SK-N-MC (cell line): ENCODE measurements around the gene TSPEAR.

Experiments
- EZH2 ChIP-seq: fragments of 200-600 bp; sonication (generic); IDR thresholded peaks from one replicate; pipeline ENCODE4 v1.6.1; 2017; ENCODE audit warnings: antibody characterized with exemption
- POLR2AphosphoS5 ChIP-seq: IDR thresholded peaks from 2 replicates; pipeline ENCODE4 v1.6.1; 2012; ENCODE audit warnings: mild to moderate bottlenecking, low read depth, low read length, borderline replicate concordance

GRCh38 chr21:44644878-44645277 is 66.5 kb downstream of the TSPEAR start:
- TF ChIP-seq EZH2: no peak
- no peak for TF ChIP-seq POLR2AphosphoS5
